SK-N-MC (cell line): ENCODE results near the gene EMP3.

ENCODE experiments used
- EZH2 ChIP-seq: fragments of 200-600 bp; sonication (generic); IDR thresholded peaks from one replicate; pipeline ENCODE4 v1.6.1; 2017; ENCODE audit warnings: antibody characterized with exemption
- FOXP2 ChIP-seq: optimal IDR thresholded peaks from 2 replicates; pipeline ENCODE3; 2011; ENCODE audit warnings: mild to moderate bottlenecking, moderate library complexity; ENCODE audit not compliant: insufficient read depth; ENCODE audit errors: extremely low read length, control extremely low read depth
- POLR2AphosphoS5 ChIP-seq: IDR thresholded peaks from 2 replicates; pipeline ENCODE4 v1.6.1; 2012; ENCODE audit warnings: mild to moderate bottlenecking, low read depth, low read length, borderline replicate concordance

- TF ChIP-seq POLR2AphosphoS5 (no peak), FOXP2 (no peak), EZH2 (no peak)
Observed at GRCh38 chr19:48355365-48355954, 30.1 kb downstream of the EMP3 start.
